GM12878 (cell line): ENCODE data around the gene ACTL7A. TPM values are rescaled to one million over a fixed set of nuclear protein-coding genes. Genes with fewer than 3 reads are reported as not detected.

ENCODE experiments used
- ATAC-seq: fragments of 200-7000 bp; cut with Tn5 transposase; 3 replicates; pipeline ENCODE4 v1.9.1; 2020; ENCODE audit warnings: mild to moderate bottlenecking, moderate library complexity
- BruUV-seq: library from RNA; stranded (reverse); fragments of 400-500 nt; replicated peaks from 2 replicates; lab custom pipeline; 2021; lab: Mats Ljungman, UMichigan
- CTCF ChIA-PET: fragments of 300-600 bp; sonication (Branson Sonifier 250); formaldehyde crosslinking; extraction: SDS; loops from one replicate; lab custom pipeline; 2021; ENCODE audit warnings: inconsistent platforms; lab: Yijun Ruan, JAX
- POLR2A ChIA-PET: fragments of 350-600 bp; formaldehyde crosslinking; extraction: SDS; loops from one replicate; lab custom pipeline; 2021; ENCODE audit warnings: inconsistent platforms; lab: Charles Lee
- RAD21 ChIA-PET: fragments of 300-600 bp; sonication (Branson Sonifier 250); formaldehyde crosslinking; loops from one replicate; lab custom pipeline; 2023; ENCODE audit warnings: antibody characterized with exemption; ENCODE audit not compliant: unreplicated experiment; lab: Charles Lee
- SMC1A ChIA-PET: fragments of 300-600 bp; sonication (Branson Sonifier 250); formaldehyde crosslinking; loops from one replicate; lab custom pipeline; 2023; ENCODE audit not compliant: unreplicated experiment, uncharacterized antibody; lab: Charles Lee
- DNase-seq: peaks from one replicate; pipeline ENCODE4 v3.0.0-alpha.2; 2011; ENCODE audit warnings: low read depth, low spot score
- FAIRE-seq: peaks from 3 replicates; lab custom pipeline; 2011; peaks lifted over from hg19 to GRCh38; lab: Jason Lieb, UNC
- H2AFZ ChIP-seq: 2 replicates; pipeline ENCODE4 v1.6.0; 2011; ENCODE audit warnings: low read depth, low read length, control low read depth; ENCODE audit not compliant: control insufficient read depth
- H3K27ac ChIP-seq: 2 replicates; pipeline ENCODE4 v1.5.1; 2011; ENCODE audit warnings: control low read depth; ENCODE audit not compliant: control insufficient read depth, insufficient read depth
- H3K27me3 ChIP-seq, 2 experiments: replicated peaks in 1 of 2; 2 replicates each; pipeline versions ENCODE4 v1.6.0 to v1.6.1; 2011; ENCODE audit warnings: low read length in 1 of 2; ENCODE audit not compliant: control insufficient read depth in 2 of 2, insufficient read depth in 2 of 2
- H3K36me3 ChIP-seq, 2 experiments: 2 replicates each; pipeline ENCODE4 v1.5.1; 2011; ENCODE audit warnings: low read length in 1 of 2; ENCODE audit not compliant: control insufficient read depth in 2 of 2, insufficient read depth in 2 of 2
- H3K4me1 ChIP-seq: 2 replicates; pipeline ENCODE4 v1.6.1; 2011; ENCODE audit warnings: mild to moderate bottlenecking, low read length, moderate library complexity, mixed read lengths; ENCODE audit not compliant: control insufficient read depth, insufficient read depth
- H3K4me2 ChIP-seq: 2 replicates; pipeline ENCODE4 v1.6.0; 2011; ENCODE audit warnings: control low read depth; ENCODE audit not compliant: control insufficient read depth, insufficient read depth
- H3K4me3 ChIP-seq: fragments of 200-600 bp; sonication (generic); 2 replicates; pipeline ENCODE4 v1.5.1; 2016
- H3K79me2 ChIP-seq: 2 replicates; pipeline ENCODE4 v1.6.0; 2011; ENCODE audit warnings: low read length; ENCODE audit not compliant: control insufficient read depth, insufficient read depth
- H3K9ac ChIP-seq: 2 replicates; pipeline ENCODE4 v1.8.0; 2011; ENCODE audit warnings: low read length, control low read depth, mixed read lengths; ENCODE audit not compliant: control insufficient read depth, insufficient read depth
- H3K9me3 ChIP-seq: replicated peaks from 3 replicates; pipeline ENCODE4 v1.5.1; 2011; ENCODE audit warnings: mild to moderate bottlenecking, low read length; ENCODE audit not compliant: control insufficient read depth, insufficient read depth
- H4K20me1 ChIP-seq: 2 replicates; pipeline ENCODE4 v1.6.0; 2011; ENCODE audit not compliant: control insufficient read depth, insufficient read depth
- CTCF ChIP-seq, 3 experiments: IDR thresholded peaks in 2 of 3; conservative IDR thresholded peaks in 1 of 3; 2 replicates each; pipeline ENCODE4 v1.5.1; 2011; ENCODE audit warnings: low read depth in 3 of 3, low read length in 3 of 3, mild to moderate bottlenecking in 3 of 3, control low read depth in 2 of 3, moderate library complexity in 2 of 3, inconsistent platforms in 1 of 3, mixed read lengths in 1 of 3; ENCODE audit not compliant: control insufficient read depth in 2 of 3, insufficient read depth in 1 of 3; ENCODE audit errors: extremely low read depth in 1 of 3
- CUX1 ChIP-seq: IDR thresholded peaks from 2 replicates; pipeline ENCODE4 v1.6.1; 2012; ENCODE audit warnings: improper control_type of control experiment, low read depth, low read length; ENCODE audit not compliant: insufficient replicate concordance
- E2F8 ChIP-seq: fragments of 450-650 bp; IDR thresholded peaks from 2 replicates; pipeline ENCODE4 v1.6.1; 2018; ENCODE audit warnings: mild to moderate bottlenecking, low read depth, moderate library complexity; ENCODE audit not compliant: partially characterized antibody
- EGR1 ChIP-seq, 2 experiments: IDR thresholded peaks; 1 replicate in 1 of 2; 2 replicates in 1 of 2; pipeline ENCODE4 v1.6.1; 2011 to 2012; ENCODE audit warnings: low read depth in 2 of 2, low read length in 2 of 2, borderline replicate concordance in 1 of 2, mild to moderate bottlenecking in 1 of 2, moderate library complexity in 1 of 2
- ETV6 ChIP-seq, 2 experiments: fragments of 450-650 bp in 1 of 2; IDR thresholded peaks in 1 of 2; conservative IDR thresholded peaks in 1 of 2; 2 replicates each; pipeline ENCODE4 v1.6.1; 2014; ENCODE audit warnings: antibody characterized with exemption in 1 of 2, borderline replicate concordance in 1 of 2, low read depth in 1 of 2, mild to moderate bottlenecking in 1 of 2, moderate library complexity in 1 of 2
- TCF7 ChIP-seq: IDR thresholded peaks from 2 replicates; pipeline ENCODE4 v1.6.1; 2014; ENCODE audit warnings: antibody characterized with exemption, borderline replicate concordance
- USF1 ChIP-seq: IDR thresholded peaks from 2 replicates; pipeline ENCODE4 v1.6.1; 2011; ENCODE audit warnings: borderline replicate concordance, low read depth, mild to moderate bottlenecking, moderate library complexity, mixed read lengths, low read length; ENCODE audit not compliant: insufficient read depth; ENCODE audit errors: extremely low read length
- WGBS: methylation state at CpG from one replicate; pipeline ENCODE4 v1.1.6; 2016; ENCODE audit warnings: low lambda C conversion rate; ENCODE audit not compliant: insufficient replicate concordance, insufficient coverage; ENCODE audit errors: missing lambda C conversion rate; 5-methylcytosine and 5-hydroxymethylcytosine counted together
- in situ Hi-C: fragments of 300-500 bp; cut with MboI; formaldehyde crosslinking; loops from 9 replicates; pipeline ENCODE4 v1.14.3; 2018; ENCODE audit warnings: mixed read lengths
- intact Hi-C: fragments of 100-400 bp; cut with micrococcal nuclease; formaldehyde crosslinking; loops from one replicate; pipeline ENCODE4 v1.14.2; 2022; ENCODE audit not compliant: unreplicated experiment
- polyA plus RNA-seq, 11 experiments: library from polyadenylated mRNA; depleted of rRNA in 4 of 11; unstranded in 6 of 11; stranded (reverse) in 5 of 11; fragments of >200 nt; fragmentation: Nextera tagmentation in 4 of 11; fragmentation: Illumina TruSeq in 1 of 11; extraction: Ambion mirVana in 4 of 11; extraction: Trizol in 1 of 11; gene quantifications; 1 replicate in 1 of 11; 2 replicates in 10 of 11; pipeline versions ENCODE4 v1.2.1 to v1.2.3, GENCODE V29; 2011 to 2016; ENCODE audit warnings: inconsistent platforms in 2 of 11, missing spikeins in 2 of 11, low read depth in 1 of 11
- total RNA-seq, 4 experiments: library from RNA; depleted of rRNA in 3 of 4; stranded (reverse); fragments of >200 nt in 3 of 4; fragmentation: Illumina TruSeq in 1 of 4; extraction: Trizol in 1 of 4; gene quantifications; 2 replicates each; pipeline versions ENCODE4 v1.2.1 to v1.2.3, GENCODE V29; 2013 to 2021

The ACTL7A gene
- total and polyA plus RNA-seq, 10 of the 15 experiments (the other 5 are each of a cell fraction or from before 2014, with no cell fraction given), result not detected

GRCh38 chr9:108882052-108882888 lies 20.2 kb downstream of the ACTL7A start (continued):
- no peak for TF ChIP-seq CUX1
- TF ChIP-seq, all 136 proteins: peak for 0

- Histone ChIP-seq H3K4me3 (no peak overlapping the region), H3K9me3 (no peaks in the 10 kb centered on the region), H3K27me3 (no peaks in the 10 kb centered on the region), H3K36me3 (peaks cover 4 to 8% of the 10 kb centered on the region in 2 experiments; a peak in 3 of 4 replicates), H3K4me1 (peaks cover 8% of the 10 kb centered on the region), H2AFZ (no peak overlapping the region), H3K27ac (no peak overlapping the region), H3K79me2 (no peaks in the 10 kb centered on the region), H3K4me2 (no peak overlapping the region), H3K9ac (no peak overlapping the region), H4K20me1 (no peaks in the 10 kb centered on the region)
- WGBS, result 100% methylated on average over 3 of the region's 3 CpGs
- in situ Hi-C loops, result no loop called here
- no peak for DNase-seq
- BruUV-seq, result no TSS peak
- SMC1A ChIA-PET, result no interaction called here
- RAD21 ChIA-PET, result no interaction called here
- no peak for FAIRE-seq
- ATAC-seq, result no peak
- intact Hi-C loops, result no loop called here
- CTCF ChIA-PET, result interaction anchor here (0.6 to 1.2 kb wide), 3 partner anchors 11 to 719 kb away, joined by 3 to 4 read pairs (median 3); no protein-coding TSS in a partner anchor
- POLR2A ChIA-PET, result no interaction called here
- TF ChIP-seq USF1 (no peak), ETV6 (conservative IDR thresholded peaks at IDR 0.05 in 1 of 2, IDR thresholded peaks at IDR 0.05 in 1 of 2; ENCODE audit: borderline replicate concordance in 1 of 2, low read depth in 1 of 2) (no peak), E2F8 (no peak), TCF7 (no peak), CTCF (IDR thresholded peaks at IDR 0.05 in 2 of 3, conservative IDR thresholded peaks at IDR 0.05 in 1 of 3; ENCODE audit: control insufficient read depth in 2 of 3, extremely low read depth in 1 of 3, insufficient read depth in 1 of 3, low read depth in 3 of 3, low read length in 3 of 3) (no peak), EGR1 (IDR thresholded peaks at IDR 0.05; ENCODE audit: borderline replicate concordance in 1 of 2, low read depth in 2 of 2, low read length in 2 of 2) (no peak)
Measured at GRCh38 chr9:108883085-108883484, 21.0 kb downstream of the ACTL7A start.
